Retinal pigment epithelial cell (primary cell): ENCODE measurements around the gene LIMA1.

ENCODE experiments used
- DNase-seq: peaks from one replicate; pipeline ENCODE4 v3.0.0-alpha.2; 2010; ENCODE audit warnings: low read depth
- H3K4me3 ChIP-seq: 2 replicates; pipeline ENCODE4 v1.5.1; 2011; ENCODE audit warnings: mild to moderate bottlenecking, low read length, control low read depth, moderate library complexity
- CTCF ChIP-seq: conservative IDR thresholded peaks from 2 replicates; pipeline ENCODE4 v1.5.1; 2011; ENCODE audit warnings: low read depth, low read length, control low read depth, inconsistent platforms

LIMA1 gene

DNA sequence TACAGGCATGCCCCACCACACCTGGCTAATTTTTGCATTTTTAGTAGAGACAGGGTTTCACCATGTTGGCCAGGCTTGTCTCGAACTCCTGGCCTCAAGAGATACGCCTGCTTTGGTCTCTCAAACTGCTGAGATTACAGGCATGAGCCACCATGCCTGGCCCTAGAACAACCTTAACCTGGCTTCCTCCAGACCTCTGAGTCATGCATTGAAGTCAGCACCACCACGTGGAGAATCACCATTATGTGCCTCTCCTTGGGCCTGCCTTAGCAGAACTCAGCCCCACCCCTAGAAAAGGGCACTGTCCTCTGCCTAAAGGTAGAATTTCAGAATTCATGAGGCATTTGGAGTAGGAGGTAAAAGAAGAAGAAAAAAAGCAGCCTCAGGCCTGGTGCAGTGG lies 49.0 kb downstream of the LIMA1 start:
- TF ChIP-seq CTCF = no peak
- H3K4me3 ChIP-seq = no peak overlapping the region
- no peak for DNase-seq

- peak; percentile 73 for DNase-seq
- no peak for TF ChIP-seq CTCF
- no peak overlapping the region for H3K4me3 ChIP-seq
Measured at GRCh38 chr12:50232771-50233209, 50.5 kb downstream of the LIMA1 start.

GRCh38 chr12:50232206-50232605 lies 51.1 kb downstream of the LIMA1 start:
- H3K4me3 ChIP-seq = no peak overlapping the region
- TF ChIP-seq CTCF = no peak
- no peak for DNase-seq

- DNase-seq = no peak
- TF ChIP-seq CTCF = no peak
- H3K4me3 ChIP-seq = no peak overlapping the region
Measured at GRCh38 chr12:50231346-50231745, 52.0 kb downstream of the LIMA1 start.

DNA sequence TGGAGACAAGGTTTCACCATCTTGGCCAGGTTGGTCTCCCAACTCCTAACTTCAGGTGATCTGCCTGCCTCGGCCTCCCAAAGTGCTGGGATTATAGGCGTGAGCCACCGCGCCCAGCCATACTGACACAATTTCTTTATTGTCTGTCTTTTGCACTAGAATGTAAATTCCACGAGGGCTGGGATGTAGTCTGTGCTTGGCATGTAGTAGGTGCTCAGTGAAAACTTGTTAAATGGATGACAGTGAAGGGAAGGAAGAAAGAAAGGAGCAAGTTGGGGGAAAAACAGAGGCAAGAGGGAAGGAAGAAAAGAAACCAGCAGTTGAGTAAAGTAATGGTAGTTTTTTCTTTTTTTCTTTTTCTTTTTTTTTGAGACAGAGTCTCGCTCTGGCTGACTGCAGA lies 53.1 kb downstream of the LIMA1 start:
- TF ChIP-seq CTCF = no peak
- no peak overlapping the region for H3K4me3 ChIP-seq
- DNase-seq = no peak

- no peak for TF ChIP-seq CTCF
- DNase-seq = peak; percentile 85
- no peak overlapping the region for H3K4me3 ChIP-seq
Measured at GRCh38 chr12:50224026-50224692, 59.2 kb downstream of the LIMA1 start.

- peak overlapping the region; percentile 58 for H3K4me3 ChIP-seq
- no peak for DNase-seq
- peak; percentile 41 for TF ChIP-seq CTCF
Measured at GRCh38 chr12:50222275-50222783, 61.0 kb downstream of the LIMA1 start.
